ENCODE data around the gene ADGRB2. TPM values are rescaled to one million over a fixed set of nuclear protein-coding genes. Genes with fewer than 3 reads are reported as not detected.

Gene ADGRB2
- total and polyA plus RNA-seq, 2 experiments from 2014 or later = 0.51 to 3.6 TPM

- H3K27ac ChIP-seq = no peak overlapping the region
- TF ChIP-seq EZH2phosphoT487 (IDR thresholded peaks at IDR 0.05; ENCODE audit: insufficient read depth, low read depth) = no peak
- no peak for TF ChIP-seq EZH2 (IDR thresholded peaks at IDR 0.05; ENCODE audit: insufficient read depth, poor library complexity, severe bottlenecking)
- H2AFZ ChIP-seq = no peak overlapping the region
- H3K9ac ChIP-seq = no peak overlapping the region
- H3K36me3 ChIP-seq (ENCODE audit: low read depth) = peaks cover 31% of the 10 kb centered on the region
- H3K9me2 ChIP-seq (ENCODE audit: insufficient read depth) = no peaks in the 10 kb centered on the region
- in situ Hi-C loops (cut with MboI) = no loop called here
- DNase-seq = no peak
- WGBS, 2 experiments (ENCODE audit: low coverage in 1 of 2, low lambda C conversion rate in 2 of 2, missing lambda C conversion rate in 2 of 2) = 88 to 89% methylated on average over 3 to 4 of the region's 4 CpGs
- H3K79me2 ChIP-seq (ENCODE audit: insufficient read depth) = peaks cover 20% of the 10 kb centered on the region
- no peaks in the 10 kb centered on the region for H3K27me3 ChIP-seq (replicated peaks; ENCODE audit: insufficient read depth)
- peaks cover 13% of the 10 kb centered on the region for H3F3A ChIP-seq (ENCODE audit: insufficient read depth)
- no peaks in the 10 kb centered on the region for H4K20me1 ChIP-seq (ENCODE audit: insufficient read depth)
- H3K4me2 ChIP-seq (ENCODE audit: unreplicated experiment) = no peak overlapping the region
- H3K9me3 ChIP-seq (ENCODE audit: low read depth) = no peaks in the 10 kb centered on the region
- no peak overlapping the region for H3K4me3 ChIP-seq
- H3K4me1 ChIP-seq (ENCODE audit: insufficient read depth) = peaks cover 16% of the 10 kb centered on the region
Observed at GRCh38 chr1:31696242-31696641, 67.9 kb downstream of the ADGRB2 start.

- WGBS, 2 experiments (ENCODE audit: low coverage in 1 of 2, low lambda C conversion rate in 2 of 2, missing lambda C conversion rate in 2 of 2) = 88 to 95% methylated on average over 5 of the region's 5 CpGs
- H2AFZ ChIP-seq = no peak overlapping the region
Observed at GRCh38 chr1:31695327-31695726, 68.8 kb downstream of the ADGRB2 start.

GRCh38 chr1:31694964-31695313 is 69.2 kb downstream of the ADGRB2 start:
- H3K9me3 ChIP-seq (ENCODE audit: low read depth) = no peaks in the 10 kb centered on the region
- in situ Hi-C loops (cut with MboI) = no loop called here
- no peak for DNase-seq
- H3K79me2 ChIP-seq (ENCODE audit: insufficient read depth) = peaks cover 20% of the 10 kb centered on the region
- H3K9ac ChIP-seq = no peak overlapping the region
- peaks cover 34% of the 10 kb centered on the region for H3K36me3 ChIP-seq (ENCODE audit: low read depth)
- H4K20me1 ChIP-seq (ENCODE audit: insufficient read depth) = no peaks in the 10 kb centered on the region
- H2AFZ ChIP-seq = no peak overlapping the region
- TF ChIP-seq EZH2 (IDR thresholded peaks at IDR 0.05; ENCODE audit: insufficient read depth, poor library complexity, severe bottlenecking) = no peak
- TF ChIP-seq EZH2phosphoT487 (IDR thresholded peaks at IDR 0.05; ENCODE audit: insufficient read depth, low read depth) = no peak
- no peak overlapping the region for H3K4me2 ChIP-seq (ENCODE audit: unreplicated experiment)
- 71 to 82% methylated on average over 8 of the region's 8 CpGs for WGBS, 2 experiments (ENCODE audit: low coverage in 1 of 2, low lambda C conversion rate in 2 of 2, missing lambda C conversion rate in 2 of 2)
- no peaks in the 10 kb centered on the region for H3K9me2 ChIP-seq (ENCODE audit: insufficient read depth)
- H3K4me3 ChIP-seq = no peak overlapping the region
- H3K27ac ChIP-seq = no peak overlapping the region
- peaks cover 2% of the 10 kb centered on the region for H3F3A ChIP-seq (ENCODE audit: insufficient read depth)
- no peaks in the 10 kb centered on the region for H3K27me3 ChIP-seq (replicated peaks; ENCODE audit: insufficient read depth)
- peaks cover 11% of the 10 kb centered on the region for H3K4me1 ChIP-seq (ENCODE audit: insufficient read depth)

More at GRCh38 chr1:31695327-31695726, 68.8 kb downstream of the ADGRB2 start:
- Histone ChIP-seq H3K36me3 (ENCODE audit: low read depth) (peaks cover 34% of the 10 kb centered on the region), H3F3A (ENCODE audit: insufficient read depth) (peaks cover 6% of the 10 kb centered on the region), H3K79me2 (ENCODE audit: insufficient read depth) (peaks cover 20% of the 10 kb centered on the region), H3K4me1 (ENCODE audit: insufficient read depth) (peaks cover 11% of the 10 kb centered on the region), H3K9me2 (ENCODE audit: insufficient read depth) (no peaks in the 10 kb centered on the region), H3K27ac (no peak overlapping the region), H3K9ac (no peak overlapping the region), H3K9me3 (ENCODE audit: low read depth) (no peaks in the 10 kb centered on the region), H3K27me3 (replicated peaks; ENCODE audit: insufficient read depth) (no peaks in the 10 kb centered on the region), H3K4me2 (ENCODE audit: unreplicated experiment) (no peak overlapping the region), H4K20me1 (ENCODE audit: insufficient read depth) (no peaks in the 10 kb centered on the region), H3K4me3 (no peak overlapping the region)
- TF ChIP-seq EZH2 (IDR thresholded peaks at IDR 0.05; ENCODE audit: insufficient read depth, poor library complexity, severe bottlenecking) (no peak), EZH2phosphoT487 (IDR thresholded peaks at IDR 0.05; ENCODE audit: insufficient read depth, low read depth) (no peak)
- in situ Hi-C loops (cut with MboI) = no loop called here
- no peak for DNase-seq

- H2AFZ ChIP-seq = no peak overlapping the region
- in situ Hi-C loops (cut with MboI) = no loop called here
- no peak for DNase-seq
- 64 to 67% methylated on average over 12 of the region's 12 CpGs for WGBS, 2 experiments (ENCODE audit: low coverage in 1 of 2, low lambda C conversion rate in 2 of 2, missing lambda C conversion rate in 2 of 2)
- H3K79me2 ChIP-seq (ENCODE audit: insufficient read depth) = peaks cover 16% of the 10 kb centered on the region
- no peak overlapping the region for H3K9ac ChIP-seq
- TF ChIP-seq EZH2 (IDR thresholded peaks at IDR 0.05; ENCODE audit: insufficient read depth, poor library complexity, severe bottlenecking) = no peak
- TF ChIP-seq EZH2phosphoT487 (IDR thresholded peaks at IDR 0.05; ENCODE audit: insufficient read depth, low read depth) = no peak
- no peaks in the 10 kb centered on the region; the same call in 1 of the 2 replicates for H3F3A ChIP-seq (ENCODE audit: insufficient read depth)
- peaks cover 14% of the 10 kb centered on the region for H3K4me1 ChIP-seq (ENCODE audit: insufficient read depth)
- no peaks in the 10 kb centered on the region for H4K20me1 ChIP-seq (ENCODE audit: insufficient read depth)
- H3K27me3 ChIP-seq (replicated peaks; ENCODE audit: insufficient read depth) = no peaks in the 10 kb centered on the region
- H3K9me2 ChIP-seq (ENCODE audit: insufficient read depth) = no peaks in the 10 kb centered on the region
- H3K36me3 ChIP-seq (ENCODE audit: low read depth) = peaks cover 31% of the 10 kb centered on the region
- no peak overlapping the region for H3K27ac ChIP-seq
- no peak overlapping the region for H3K4me3 ChIP-seq
- no peak overlapping the region for H3K4me2 ChIP-seq (ENCODE audit: unreplicated experiment)
- no peaks in the 10 kb centered on the region for H3K9me3 ChIP-seq (ENCODE audit: low read depth)
Observed at GRCh38 chr1:31694069-31694963, 69.8 kb downstream of the ADGRB2 start.

Measured in GM23248 (cell line).